ENCODE data around the gene SCN5A. TPM values are rescaled to one million over a fixed set of nuclear protein-coding genes. Genes with fewer than 3 reads are reported as not detected.

Gene SCN5A
- total and polyA plus RNA-seq, 2 of the 8 experiments (the other 6 are each of a cell fraction or from before 2014, with no cell fraction given), result 4.8 to 11.4 TPM

DNA sequence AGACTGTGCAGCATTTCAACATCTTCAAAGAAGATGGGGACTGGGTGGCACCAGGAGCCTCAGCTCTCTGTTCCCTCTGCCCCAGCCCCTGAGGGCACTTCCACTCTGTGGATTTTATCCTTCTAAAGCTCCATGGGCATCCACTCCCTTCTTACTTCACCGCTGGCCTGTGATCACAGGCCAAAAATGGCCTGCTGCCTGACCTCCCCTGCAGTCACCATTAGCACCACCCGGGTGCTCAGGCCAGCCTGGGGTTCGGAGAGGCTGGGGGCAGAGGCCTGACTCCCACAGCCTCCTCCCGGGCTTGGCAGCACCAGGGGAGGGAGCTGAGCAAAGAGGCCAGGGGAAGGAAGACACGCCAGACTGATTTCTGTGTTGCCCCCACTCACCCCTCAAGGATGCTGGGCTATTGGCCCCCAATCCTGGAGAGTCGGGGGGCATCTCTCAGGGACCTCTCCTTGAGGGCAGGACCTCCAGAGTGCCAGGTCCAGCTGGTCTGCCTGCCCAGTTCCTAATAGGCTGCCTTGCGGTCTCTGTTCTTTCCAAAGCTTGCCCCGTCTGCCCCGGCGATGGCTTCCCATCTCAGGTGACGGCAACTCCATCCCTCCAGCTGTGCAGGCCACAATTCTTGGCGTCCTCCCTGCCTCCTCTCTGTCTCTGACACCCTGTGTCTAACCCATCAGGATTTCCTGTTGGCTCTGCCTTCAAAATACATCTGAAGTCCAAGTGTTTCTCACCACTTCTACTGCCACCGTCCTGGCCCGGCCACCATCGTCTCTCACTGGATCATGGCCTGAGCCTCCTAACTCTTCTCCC is 86.2 kb downstream of the SCN5A start:
- DNase-seq (ENCODE audit: low read depth in 1 of 2, low spot score in 2 of 2), result no peak
- POLR2A ChIA-PET (ENCODE audit: partially characterized antibody), result interaction anchor here (1.3 kb wide), 1 partner anchor 11 kb away, joined by 4 read pairs; no protein-coding TSS in a partner anchor
- Histone ChIP-seq H3K56ac (replicated peaks; ENCODE audit: insufficient read length, low read depth, low read length) (no peak overlapping the region), H2AK5ac (ENCODE audit: low read depth, low read length) (no peak overlapping the region), H2BK5ac (ENCODE audit: low read depth, low read length) (no peak overlapping the region), H3K9me3 (ENCODE audit: insufficient read depth in 2 of 2, low read depth in 1 of 2, low read length in 1 of 2) (no peaks in the 10 kb centered on the region), H3K9ac (replicated peaks in 1 of 4; ENCODE audit: extremely low read depth in 1 of 4, low read depth in 3 of 4, low read length in 3 of 4) (no peak overlapping the region), H4K5ac (ENCODE audit: insufficient read length, low read depth, low read length) (no peak overlapping the region), H3K4ac (replicated peaks; ENCODE audit: insufficient read length, low read depth, low read length) (no peak overlapping the region), H2BK120ac (replicated peaks; ENCODE audit: low read depth, low read length) (no peak overlapping the region), H3K4me1 (replicated peaks in 1 of 4; ENCODE audit: control insufficient read depth in 3 of 4, insufficient read depth in 4 of 4, low read length in 3 of 4) (no peaks in the 10 kb centered on the region), H3K27ac (ENCODE audit: low read depth, low read length) (no peak overlapping the region), H2AFZ (ENCODE audit: low read length) (no peak overlapping the region), H3K23me2 (ENCODE audit: low read depth, low read length) (no peaks in the 10 kb centered on the region), H3K18ac (ENCODE audit: extremely low read depth, low read length) (no peak overlapping the region), H3K79me1 (ENCODE audit: low read depth, low read length) (no peaks in the 10 kb centered on the region), H3K79me2 (ENCODE audit: control insufficient read depth in 1 of 2, insufficient read depth in 2 of 2, low read length in 2 of 2) (no peaks in the 10 kb centered on the region), H4K20me1 (replicated peaks in 1 of 2; ENCODE audit: control insufficient read depth in 1 of 2, insufficient read depth in 2 of 2, low read length in 2 of 2) (peaks cover 0 to 1% of the 10 kb centered on the region in 2 experiments), H3K23ac (ENCODE audit: insufficient read length) (no peak overlapping the region), H2BK12ac (ENCODE audit: low read depth, low read length) (no peak overlapping the region), H3K36me3 (ENCODE audit: control insufficient read depth in 2 of 4, insufficient read depth in 4 of 4, low read length in 3 of 4) (no peaks in the 10 kb centered on the region), H3K27me3 (replicated peaks in 1 of 4; ENCODE audit: control insufficient read depth in 3 of 4, extremely low read depth in 1 of 4, insufficient read depth in 3 of 4, low read length in 3 of 4) (no peaks in the 10 kb centered on the region), H2BK20ac (ENCODE audit: low read length) (no peak overlapping the region), H3K4me3 (ENCODE audit: extremely low read depth in 1 of 4, insufficient read depth in 2 of 4, low read depth in 3 of 4, low read length in 4 of 4) (no peak overlapping the region), H4K8ac (ENCODE audit: extremely low read depth, insufficient read depth, low read length) (0 out of 2 replicates have a peak overlapping the region, but pooled peaks have one; percentile 2), H3K14ac (ENCODE audit: insufficient read length) (no peak overlapping the region), H2BK15ac (ENCODE audit: low read length) (no peak overlapping the region), H3K4me2 (ENCODE audit: insufficient read depth in 1 of 2, low read depth in 2 of 2, low read length in 2 of 2) (no peak overlapping the region), H4K91ac (replicated peaks; ENCODE audit: insufficient read length, low read length) (no peak overlapping the region)
- CTCF ChIA-PET (ENCODE audit: partially characterized antibody), result interaction anchor here (0.6 to 3.4 kb wide), 7 partner anchors 9 to 676 kb away, joined by 3 to 15 read pairs (median 3); no protein-coding TSS in a partner anchor
- no peak for FAIRE-seq
- TF ChIP-seq KDM1A (IDR thresholded peaks at IDR 0.05; ENCODE audit: borderline replicate concordance, low read length) (no peak), PHF8 (conservative IDR thresholded peaks at IDR 0.05; ENCODE audit: low read depth, low read length) (no peak)
- WGBS, 2 experiments (ENCODE audit: extremely low coverage in 1 of 2, insufficient coverage in 1 of 2, insufficient read length in 1 of 2, insufficient replicate concordance in 2 of 2, low coverage in 1 of 2, low lambda C conversion rate in 2 of 2, missing lambda C conversion rate in 1 of 2), result 94% methylated on average over 15 of the region's 15 CpGs; no CpG with 5 or more reads in 1 of the 2 experiments
